IMR-90 (cell line): Measurements from ENCODE around the gene TEDDM1.

Source experiments
- FOS ChIP-seq: fragments of 150-350 bp; IDR thresholded peaks from 2 replicates; pipeline ENCODE4 v1.6.1; 2016; ENCODE audit warnings: low read depth, low read length
- MAZ ChIP-seq: IDR thresholded peaks from 2 replicates; pipeline ENCODE4 v1.6.1; 2012; ENCODE audit warnings: low read depth, mild to moderate bottlenecking, low read length, improper control_type of control experiment, moderate library complexity, borderline replicate concordance
- NFE2L2 ChIP-seq: fragments of 150-350 bp; IDR thresholded peaks from 2 replicates; pipeline ENCODE4 v1.6.1; 2016; ENCODE audit warnings: low read depth, mild to moderate bottlenecking, low read length
- POLR2A ChIP-seq: IDR thresholded peaks from 2 replicates; pipeline ENCODE4 v1.6.1; 2012; ENCODE audit warnings: mild to moderate bottlenecking, low read depth, low read length

- TF ChIP-seq FOS, result no peak
- no peak for TF ChIP-seq MAZ
- no peak for TF ChIP-seq POLR2A
- no peak for TF ChIP-seq NFE2L2
Observed at GRCh38 chr1:182350839-182351238, 49.6 kb downstream of the TEDDM1 start.
